IMR-90 (cell line): ENCODE results near the gene SIK3. TPM values are rescaled to one million over a fixed set of nuclear protein-coding genes. Genes with fewer than 3 reads are reported as not detected.

Experiments
- ATAC-seq: fragments of 200-7000 bp; cut with Tn5 transposase; 2 replicates; pipeline ENCODE4 v1.9.1; 2020; ENCODE audit warnings: low read depth, mild to moderate bottlenecking, moderate library complexity
- BruUV-seq: library from RNA; stranded (reverse); fragments of 400-500 nt; replicated peaks from 2 replicates; lab custom pipeline; 2021; lab: Mats Ljungman, UMichigan
- CTCF ChIA-PET: fragments of 300-600 bp; formaldehyde crosslinking; extraction: SDS; loops from one replicate; lab custom pipeline; 2021; ENCODE audit warnings: antibody characterized with exemption; lab: Yijun Ruan, JAX
- POLR2A ChIA-PET: fragments of 300-600 bp; sonication (Branson Sonifier 250); formaldehyde crosslinking; loops from one replicate; lab custom pipeline; 2022; ENCODE audit warnings: antibody characterized with exemption; ENCODE audit not compliant: unreplicated experiment; lab: Charles Lee
- DNase-seq: peaks from one replicate; pipeline ENCODE4 v3.0.0; 2013
- H2AFZ ChIP-seq: replicated peaks from 2 replicates; pipeline ENCODE3; 2013; ENCODE audit warnings: low read length, mild to moderate bottlenecking; ENCODE audit not compliant: poor library complexity
- H2AK5ac ChIP-seq: 2 replicates; pipeline ENCODE4 v1.6.1; 2013; ENCODE audit warnings: low read depth, low read length, inconsistent platforms
- H2AK9ac ChIP-seq: replicated peaks from 2 replicates; pipeline ENCODE3; 2013; ENCODE audit warnings: mild to moderate bottlenecking, low read depth, low read length, moderate library complexity; ENCODE audit not compliant: poor library complexity
- H2BK120ac ChIP-seq: 2 replicates; pipeline ENCODE4 v1.6.1; 2013; ENCODE audit warnings: low read depth, low read length, inconsistent platforms
- H2BK15ac ChIP-seq: 3 replicates; pipeline ENCODE4 v1.6.1; 2013; ENCODE audit warnings: low read depth, low read length, inconsistent platforms
- H2BK20ac ChIP-seq: 2 replicates; pipeline ENCODE4 v1.6.1; 2013; ENCODE audit warnings: low read depth, mild to moderate bottlenecking, inconsistent platforms, low read length, moderate library complexity
- H2BK5ac ChIP-seq: 2 replicates; pipeline ENCODE4 v1.6.1; 2013; ENCODE audit warnings: mild to moderate bottlenecking, low read depth, low read length, inconsistent platforms; ENCODE audit not compliant: poor library complexity, severe bottlenecking
- H3K14ac ChIP-seq: replicated peaks from 2 replicates; pipeline ENCODE4 v1.6.1; 2013; ENCODE audit warnings: low read depth, low read length, inconsistent platforms
- H3K18ac ChIP-seq: 2 replicates; pipeline ENCODE4 v1.6.1; 2013; ENCODE audit warnings: low read depth, low read length, control low read depth
- H3K23ac ChIP-seq: 2 replicates; pipeline ENCODE4 v1.6.1; 2013; ENCODE audit warnings: low read depth, low read length, inconsistent platforms
- H3K27ac ChIP-seq: 2 replicates; pipeline ENCODE4 v1.5.1; 2013; ENCODE audit warnings: mild to moderate bottlenecking, control low read depth, low read length; ENCODE audit not compliant: insufficient read depth
- H3K27me3 ChIP-seq: 2 replicates; pipeline ENCODE4 v1.6.1; 2013; ENCODE audit warnings: low read length; ENCODE audit not compliant: control insufficient read depth, insufficient read depth
- H3K36me3 ChIP-seq: 2 replicates; pipeline ENCODE4 v1.6.1; 2013; ENCODE audit warnings: low read length, mixed read lengths; ENCODE audit not compliant: control insufficient read depth, insufficient read depth
- H3K4ac ChIP-seq: 2 replicates; pipeline ENCODE4 v1.6.1; 2013; ENCODE audit warnings: low read depth, low read length, inconsistent platforms
- H3K4me1 ChIP-seq: 2 replicates; pipeline ENCODE4 v1.6.1; 2013; ENCODE audit warnings: low read length, mixed read lengths; ENCODE audit not compliant: control insufficient read depth, insufficient read depth
- H3K4me2 ChIP-seq: 2 replicates; pipeline ENCODE4 v1.6.1; 2013; ENCODE audit warnings: low read depth, mild to moderate bottlenecking, control low read depth, low read length, moderate library complexity
- H3K4me3 ChIP-seq: 2 replicates; pipeline ENCODE4 v1.5.1; 2013; ENCODE audit warnings: low read depth, mild to moderate bottlenecking, control low read depth, low read length, moderate library complexity; ENCODE audit not compliant: insufficient read depth
- H3K56ac ChIP-seq: 2 replicates; pipeline ENCODE4 v1.6.1; 2013; ENCODE audit warnings: low read length, inconsistent platforms; ENCODE audit not compliant: insufficient read depth; ENCODE audit errors: extremely low read depth
- H3K79me1 ChIP-seq, 2 experiments: 2 replicates each; pipeline ENCODE4 v1.6.1; 2013; ENCODE audit warnings: low read length in 2 of 2, inconsistent platforms in 1 of 2, low read depth in 1 of 2
- H3K9ac ChIP-seq: 2 replicates; pipeline ENCODE4 v1.6.1; 2013; ENCODE audit warnings: low read depth, low read length, control low read depth
- H3K9me1 ChIP-seq: 2 replicates; pipeline ENCODE4 v1.6.1; 2013; ENCODE audit warnings: low read length, inconsistent platforms; ENCODE audit not compliant: insufficient read depth
- H3K9me3 ChIP-seq: 2 replicates; pipeline ENCODE4 v1.6.1; 2013; ENCODE audit warnings: low read length; ENCODE audit not compliant: control insufficient read depth, insufficient read depth
- H4K20me1 ChIP-seq: 2 replicates; pipeline ENCODE4 v1.6.1; 2013; ENCODE audit warnings: low read length, inconsistent platforms; ENCODE audit not compliant: insufficient read depth
- H4K5ac ChIP-seq: 2 replicates; pipeline ENCODE4 v1.6.1; 2013; ENCODE audit warnings: mild to moderate bottlenecking, low read depth, low read length, control low read depth
- H4K8ac ChIP-seq, 2 experiments: 2 replicates each; pipeline ENCODE4 v1.6.1; 2013; ENCODE audit warnings: low read depth in 2 of 2, low read length in 2 of 2, control low read depth in 1 of 2, inconsistent platforms in 1 of 2
- H4K91ac ChIP-seq: 2 replicates; pipeline ENCODE4 v1.6.1; 2013; ENCODE audit warnings: low read depth, low read length, inconsistent platforms; ENCODE audit not compliant: insufficient read depth
- BHLHE40 ChIP-seq: fragments of 150-350 bp; IDR thresholded peaks from 2 replicates; pipeline ENCODE4 v1.6.1; 2016; ENCODE audit warnings: mild to moderate bottlenecking, low read depth, low read length
- CEBPB ChIP-seq: IDR thresholded peaks from 2 replicates; pipeline ENCODE4 v1.6.1; 2012; ENCODE audit warnings: low read depth, low read length, improper control_type of control experiment
- CHD1 ChIP-seq: IDR thresholded peaks from 2 replicates; pipeline ENCODE4 v1.6.1; 2012; ENCODE audit warnings: low read depth, low read length, improper control_type of control experiment
- FOS ChIP-seq: fragments of 150-350 bp; IDR thresholded peaks from 2 replicates; pipeline ENCODE4 v1.6.1; 2016; ENCODE audit warnings: low read depth, low read length
- MAFK ChIP-seq: IDR thresholded peaks from 2 replicates; pipeline ENCODE4 v1.6.1; 2012; ENCODE audit warnings: low read depth, low read length, improper control_type of control experiment
- MAZ ChIP-seq: IDR thresholded peaks from 2 replicates; pipeline ENCODE4 v1.6.1; 2012; ENCODE audit warnings: low read depth, mild to moderate bottlenecking, low read length, improper control_type of control experiment, moderate library complexity, borderline replicate concordance
- NFE2L2 ChIP-seq: fragments of 150-350 bp; IDR thresholded peaks from 2 replicates; pipeline ENCODE4 v1.6.1; 2016; ENCODE audit warnings: low read depth, mild to moderate bottlenecking, low read length
- POLR2A ChIP-seq: IDR thresholded peaks from 2 replicates; pipeline ENCODE4 v1.6.1; 2012; ENCODE audit warnings: mild to moderate bottlenecking, low read depth, low read length
- RAD21 ChIP-seq: IDR thresholded peaks from 2 replicates; pipeline ENCODE4 v1.6.1; 2012; ENCODE audit warnings: low read length, improper control_type of control experiment
- RCOR1 ChIP-seq: IDR thresholded peaks from 2 replicates; pipeline ENCODE4 v1.6.1; 2012; ENCODE audit warnings: mild to moderate bottlenecking, low read length, improper control_type of control experiment; ENCODE audit not compliant: insufficient replicate concordance
- SMC3 ChIP-seq: fragments of 150-350 bp; IDR thresholded peaks from 2 replicates; pipeline ENCODE4 v1.6.1; 2016; ENCODE audit warnings: low read depth, mild to moderate bottlenecking, antibody characterized with exemption, low read length, moderate library complexity
- WGBS, 2 experiments: methylation state at CpG; one replicate each; pipeline versions ENCODE4 v1.1.5 to v1.1.7; 2013; ENCODE audit warnings: missing lambda C conversion rate in 2 of 2; ENCODE audit not compliant: insufficient read length in 1 of 2; ENCODE audit errors: extremely low coverage in 2 of 2; 5-methylcytosine and 5-hydroxymethylcytosine counted together
- dilution Hi-C: fragments of 300-500 bp; cut with HindIII; formaldehyde crosslinking; loops from one replicate; pipeline ENCODE4 v1.14.3; 2018; ENCODE audit warnings: low sequenced_read_pairs; ENCODE audit not compliant: unreplicated experiment
- in situ Hi-C: fragments of 300-500 bp; cut with MboI; formaldehyde crosslinking; loops from 3 replicates; pipeline ENCODE4 v1.14.3; 2019; ENCODE audit warnings: low sequenced_read_pairs, inconsistent platforms, mixed read lengths
- intact Hi-C: fragments of 100-400 bp; cut with micrococcal nuclease; formaldehyde crosslinking; loops from 2 replicates; pipeline ENCODE4 v1.10.0; 2022
- polyA plus RNA-seq, 3 experiments: library from polyadenylated mRNA; depleted of rRNA; stranded (reverse); fragments of >200 nt; gene quantifications; 2 replicates each; pipeline ENCODE4 v1.2.3, GENCODE V29; 2012; ENCODE audit warnings: low replicate concordance in 1 of 3
- total RNA-seq: library from RNA; depleted of rRNA; stranded (reverse); fragments of >200 nt; gene quantifications from 2 replicates; pipeline ENCODE4 v1.2.3, GENCODE V29; 2012
- TF ChIP-seq, protein P1 (sequence below): conservative IDR thresholded peaks from 2 replicates; pipeline ENCODE4 v1.5.1; 2012; ENCODE audit warnings: mild to moderate bottlenecking, low read depth, low read length, improper control_type of control experiment
- TF ChIP-seq, protein P2 (sequence below): fragments of 150-350 bp; IDR thresholded peaks from 2 replicates; pipeline ENCODE4 v1.6.1; 2016; ENCODE audit warnings: low read depth, mild to moderate bottlenecking, low read length, moderate library complexity, borderline replicate concordance
- TF ChIP-seq, protein P3 (sequence below): fragments of 150-350 bp; IDR thresholded peaks from 2 replicates; pipeline ENCODE4 v1.6.1; 2017; ENCODE audit warnings: mild to moderate bottlenecking, antibody characterized with exemption, low read length, low read depth

Gene SIK3
- total and polyA plus RNA-seq, 2 of the 4 experiments (the other 2 are of a cell fraction) = 8.2 to 9.1 TPM

DNA sequence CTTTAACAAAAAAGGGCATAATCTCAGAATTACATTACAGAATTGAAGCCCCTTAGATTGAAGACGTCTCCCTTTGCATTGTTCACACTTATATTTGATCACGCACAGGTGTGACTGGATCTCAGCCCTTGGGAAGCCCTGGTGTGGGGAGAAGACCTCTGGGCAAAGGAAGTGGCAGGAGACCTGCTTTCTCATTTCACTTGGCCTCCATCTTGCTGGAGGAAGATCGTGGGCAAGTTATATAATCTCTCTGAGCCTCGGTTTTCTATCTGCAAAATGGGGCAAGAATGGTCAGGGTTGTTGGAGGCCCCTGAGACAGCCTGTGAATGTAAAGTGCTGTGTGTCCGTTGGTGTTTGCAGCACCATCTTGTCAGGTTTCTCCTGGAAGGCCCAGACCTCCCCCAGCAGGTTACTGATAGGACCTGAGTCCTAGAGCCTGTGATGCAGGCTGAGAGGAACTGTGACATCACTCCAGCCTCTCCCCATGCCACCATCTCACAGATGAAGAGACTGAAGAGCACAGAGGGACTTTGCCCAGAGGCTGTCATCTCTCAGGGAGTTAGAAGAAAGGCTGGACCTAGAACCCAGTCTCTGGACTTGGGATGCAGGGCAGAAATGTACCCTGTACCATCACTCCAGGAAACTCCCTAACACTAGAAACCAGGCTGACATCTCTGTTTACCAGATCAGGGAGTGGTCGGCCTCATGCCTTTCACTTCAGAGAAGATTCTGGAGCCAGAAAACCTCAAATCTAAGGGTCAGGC, 259.7 kb downstream of the SIK3 start:
- no peak overlapping the region for H4K91ac ChIP-seq
- in situ Hi-C loops = no loop called here
- H4K8ac ChIP-seq = no peak overlapping the region
- no peaks in the 10 kb centered on the region for H3K79me1 ChIP-seq
- H3K56ac ChIP-seq = no peak overlapping the region
- H3K4me2 ChIP-seq = no peak overlapping the region
- no peak overlapping the region for H3K9ac ChIP-seq
- no peaks in the 10 kb centered on the region for H4K20me1 ChIP-seq
- ChIA-PET POLR2A (no interaction called here), CTCF (no interaction called here)
- peaks cover 3% of the 10 kb centered on the region; the same call in 1 of the 2 replicates for H3K4me1 ChIP-seq
- no peak overlapping the region for H4K5ac ChIP-seq
- no peak overlapping the region for H3K23ac ChIP-seq
- no peak overlapping the region for H2AFZ ChIP-seq
- TF ChIP-seq MAFK = no peak
- no peak for TF ChIP-seq MAZ
- TF ChIP-seq SMC3 = no peak
- TF ChIP-seq BHLHE40 = no peak
- no peak for TF ChIP-seq CHD1
- TF ChIP-seq, protein P1, sequence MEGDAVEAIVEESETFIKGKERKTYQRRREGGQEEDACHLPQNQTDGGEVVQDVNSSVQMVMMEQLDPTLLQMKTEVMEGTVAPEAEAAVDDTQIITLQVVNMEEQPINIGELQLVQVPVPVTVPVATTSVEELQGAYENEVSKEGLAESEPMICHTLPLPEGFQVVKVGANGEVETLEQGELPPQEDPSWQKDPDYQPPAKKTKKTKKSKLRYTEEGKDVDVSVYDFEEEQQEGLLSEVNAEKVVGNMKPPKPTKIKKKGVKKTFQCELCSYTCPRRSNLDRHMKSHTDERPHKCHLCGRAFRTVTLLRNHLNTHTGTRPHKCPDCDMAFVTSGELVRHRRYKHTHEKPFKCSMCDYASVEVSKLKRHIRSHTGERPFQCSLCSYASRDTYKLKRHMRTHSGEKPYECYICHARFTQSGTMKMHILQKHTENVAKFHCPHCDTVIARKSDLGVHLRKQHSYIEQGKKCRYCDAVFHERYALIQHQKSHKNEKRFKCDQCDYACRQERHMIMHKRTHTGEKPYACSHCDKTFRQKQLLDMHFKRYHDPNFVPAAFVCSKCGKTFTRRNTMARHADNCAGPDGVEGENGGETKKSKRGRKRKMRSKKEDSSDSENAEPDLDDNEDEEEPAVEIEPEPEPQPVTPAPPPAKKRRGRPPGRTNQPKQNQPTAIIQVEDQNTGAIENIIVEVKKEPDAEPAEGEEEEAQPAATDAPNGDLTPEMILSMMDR = no peak
- TF ChIP-seq RAD21 = no peak
- TF ChIP-seq, protein P2, sequence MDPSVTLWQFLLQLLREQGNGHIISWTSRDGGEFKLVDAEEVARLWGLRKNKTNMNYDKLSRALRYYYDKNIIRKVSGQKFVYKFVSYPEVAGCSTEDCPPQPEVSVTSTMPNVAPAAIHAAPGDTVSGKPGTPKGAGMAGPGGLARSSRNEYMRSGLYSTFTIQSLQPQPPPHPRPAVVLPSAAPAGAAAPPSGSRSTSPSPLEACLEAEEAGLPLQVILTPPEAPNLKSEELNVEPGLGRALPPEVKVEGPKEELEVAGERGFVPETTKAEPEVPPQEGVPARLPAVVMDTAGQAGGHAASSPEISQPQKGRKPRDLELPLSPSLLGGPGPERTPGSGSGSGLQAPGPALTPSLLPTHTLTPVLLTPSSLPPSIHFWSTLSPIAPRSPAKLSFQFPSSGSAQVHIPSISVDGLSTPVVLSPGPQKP = no peak
- no peak for TF ChIP-seq POLR2A
- TF ChIP-seq CEBPB = no peak
- no peak for TF ChIP-seq FOS
- no peak for TF ChIP-seq NFE2L2
- TF ChIP-seq, protein P3, sequence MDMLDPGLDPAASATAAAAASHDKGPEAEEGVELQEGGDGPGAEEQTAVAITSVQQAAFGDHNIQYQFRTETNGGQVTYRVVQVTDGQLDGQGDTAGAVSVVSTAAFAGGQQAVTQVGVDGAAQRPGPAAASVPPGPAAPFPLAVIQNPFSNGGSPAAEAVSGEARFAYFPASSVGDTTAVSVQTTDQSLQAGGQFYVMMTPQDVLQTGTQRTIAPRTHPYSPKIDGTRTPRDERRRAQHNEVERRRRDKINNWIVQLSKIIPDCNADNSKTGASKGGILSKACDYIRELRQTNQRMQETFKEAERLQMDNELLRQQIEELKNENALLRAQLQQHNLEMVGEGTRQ = no peak
- no peak for TF ChIP-seq RCOR1
- no peaks in the 10 kb centered on the region; the same call in 1 of the 2 replicates for H3K9me1 ChIP-seq
- H3K27ac ChIP-seq = no peak overlapping the region
- H2AK5ac ChIP-seq = no peak overlapping the region
- no peak overlapping the region for H3K4ac ChIP-seq
- no peak overlapping the region for H3K4me3 ChIP-seq
- BruUV-seq = no TSS peak
- no peaks in the 10 kb centered on the region for H3K9me3 ChIP-seq
- DNase-seq = no peak
- H3K18ac ChIP-seq = no peak overlapping the region
- no peak overlapping the region for H2BK5ac ChIP-seq
- H2BK120ac ChIP-seq = no peak overlapping the region
- no peaks in the 10 kb centered on the region for H3K27me3 ChIP-seq
- H2BK15ac ChIP-seq = no peak overlapping the region
- H3K36me3 ChIP-seq = peaks cover 2% of the 10 kb centered on the region
- ATAC-seq = no peak
- no peak overlapping the region for H2AK9ac ChIP-seq
- intact Hi-C loops = no loop called here
- 100% methylated on average over 1 of the region's 6 CpGs; no CpG with 5 or more reads in 1 of the 2 experiments for WGBS, 2 experiments
- no peak overlapping the region for H3K14ac ChIP-seq
- H2BK20ac ChIP-seq = no peak overlapping the region
- dilution Hi-C loops = no loop called here
